ENCODE measurements around the gene WDTC1.

Gene WDTC1

GRCh38 chr1:27302612-27303011 is 68.2 kb downstream of the WDTC1 start:
- no peak for DNase-seq

- no peak for DNase-seq
Observed at GRCh38 chr1:27303509-27303908, 69.1 kb downstream of the WDTC1 start.

- no peak for DNase-seq
Observed at GRCh38 chr1:27306071-27306470, 71.6 kb downstream of the WDTC1 start.

GRCh38 chr1:27306892-27307761 is 72.7 kb downstream of the WDTC1 start:
- DNase-seq: no peak

GRCh38 chr1:27307874-27308598 is 73.6 kb downstream of the WDTC1 start:
- DNase-seq: no peak

GRCh38 chr1:27314169-27314568 is 79.7 kb downstream of the WDTC1 start:
- no peak for DNase-seq

GRCh38 chr1:27314737-27315136 is 80.3 kb downstream of the WDTC1 start:
- no peak for DNase-seq

GRCh38 chr1:27316860-27317259 is 82.4 kb downstream of the WDTC1 start:
- no peak for DNase-seq

- no peak for DNase-seq
Observed at GRCh38 chr1:27318136-27318535, 83.7 kb downstream of the WDTC1 start.

- no peak for DNase-seq
Observed at GRCh38 chr1:27318596-27318995, 84.2 kb downstream of the WDTC1 start.

GRCh38 chr1:27321813-27322568 is 87.6 kb downstream of the WDTC1 start, which contains the start of gene TMEM222:
TMEM222 (plus strand) TSS chr1:27322163; CDS start chr1:27322198, 35 bp downstream.
- peak; percentile 97 for DNase-seq

GRCh38 chr1:27322569-27323240 is 88.3 kb downstream of the WDTC1 start:
- DNase-seq: no peak

GRCh38 chr1:27325286-27325685 is 90.9 kb downstream of the WDTC1 start:
- DNase-seq: no peak

GRCh38 chr1:27327964-27328363 is 93.5 kb downstream of the WDTC1 start:
- no peak for DNase-seq

- no peak for DNase-seq
Observed at GRCh38 chr1:27330786-27331185, 96.4 kb downstream of the WDTC1 start.

- DNase-seq: no peak
Observed at GRCh38 chr1:27331426-27331825, 97.0 kb downstream of the WDTC1 start.

GRCh38 chr1:27331922-27332321 is 97.5 kb downstream of the WDTC1 start:
- no peak for DNase-seq

- DNase-seq: peak; percentile 54
Observed at GRCh38 chr1:27332536-27333281, 98.3 kb downstream of the WDTC1 start.

GRCh38 chr1:27333717-27334279 is 99.4 kb downstream of the WDTC1 start:
- DNase-seq: no peak

GRCh38 chr1:27335506-27336422 is 101.3 kb downstream of the WDTC1 start:
- no peak for DNase-seq
